Tibial artery (tissue), 4 donors: ENCODE measurements around the gene CD79B.

Experiments used
- DNase-seq, 2 donors: peaks; one replicate each; pipeline ENCODE4 v3.0.0-alpha.2; 2019
- H3K27ac ChIP-seq, 2 donors: fragments of 200-600 bp; sonication (generic) in 1 of 2; 1 replicate in 1 of 2; 2 replicates in 1 of 2; pipeline ENCODE4 v1.5.1; 2018 to 2019; ENCODE audit warnings: mild to moderate bottlenecking in 1 of 2
- H3K27me3 ChIP-seq, 2 donors: fragments of 200-600 bp; sonication (generic) in 1 of 2; one replicate each; pipeline versions ENCODE4 v1.5.1 to v1.6.0; 2016 to 2019
- H3K36me3 ChIP-seq, 3 donors: fragments of 200-600 bp; sonication (generic) in 2 of 3; one replicate each; pipeline ENCODE4 v1.5.1; 2016 to 2019; ENCODE audit warnings: mild to moderate bottlenecking in 2 of 3
- H3K4me1 ChIP-seq, 4 donors: fragments of 200-600 bp; sonication (generic) in 2 of 4; 1 replicate in 3 of 4; 2 replicates in 1 of 4; pipeline ENCODE4 v1.5.1; 2016 to 2019
- H3K4me3 ChIP-seq, 2 donors: fragments of 200-600 bp; sonication (generic) in 1 of 2; 1 replicate in 1 of 2; 2 replicates in 1 of 2; pipeline ENCODE4 v1.5.1; 2018 to 2019; ENCODE audit warnings: mild to moderate bottlenecking in 2 of 2
- H3K9me3 ChIP-seq, 3 donors: fragments of 200-600 bp; sonication (generic) in 1 of 3; one replicate each; pipeline ENCODE4 v1.5.1; 2016 to 2019
- CTCF ChIP-seq, 2 experiments: fragments of 200-600 bp in 1 of 2; fragments of 450-650 bp in 1 of 2; IDR thresholded peaks; one replicate each; pipeline ENCODE4 v1.5.1; 2017 to 2019; ENCODE audit warnings: antibody characterized with exemption in 2 of 2, mild to moderate bottlenecking in 1 of 2, moderate library complexity in 1 of 2
- intact Hi-C: fragments of 100-400 bp; cut with DNase I; formaldehyde crosslinking; loops from one replicate; pipeline ENCODE4 v1.15.0; 2023; ENCODE audit warnings: low total_unique reads

The CD79B gene

GRCh38 chr17:63950940-63951907 is 19.1 kb upstream of the CD79B start:
- Histone ChIP-seq H3K4me1 (peaks cover 0 to 2% (median 0%) of the 10 kb centered on the region in 4 donors), H3K36me3 (no peaks in the 10 kb centered on the region), H3K9me3 (no peaks in the 10 kb centered on the region), H3K4me3 (no peak overlapping the region), H3K27ac (no peak overlapping the region), H3K27me3 (peaks cover 0 to 56% of the 10 kb centered on the region in 2 donors)
- intact Hi-C loops: no loop called here
- DNase-seq: no peak
- no peak for TF ChIP-seq CTCF (IDR thresholded peaks at IDR 0.05)

GRCh38 chr17:63949576-63950250 is 17.6 kb upstream of the CD79B start:
- no peak for DNase-seq
- Histone ChIP-seq H3K27me3 (peaks cover 0 to 58% of the 10 kb centered on the region in 2 donors), H3K4me1 (peaks cover 0 to 2% (median 0%) of the 10 kb centered on the region in 4 donors), H3K9me3 (no peaks in the 10 kb centered on the region), H3K27ac (no peak overlapping the region), H3K36me3 (no peaks in the 10 kb centered on the region), H3K4me3 (no peak overlapping the region)
- no peak for TF ChIP-seq CTCF (IDR thresholded peaks at IDR 0.05)
- intact Hi-C loops: no loop called here

GRCh38 chr17:63948521-63948920 is 16.4 kb upstream of the CD79B start:
- Histone ChIP-seq H3K9me3 (no peaks in the 10 kb centered on the region), H3K4me3 (no peak overlapping the region), H3K4me1 (peaks cover 0 to 2% (median 0%) of the 10 kb centered on the region in 4 donors), H3K36me3 (no peaks in the 10 kb centered on the region), H3K27me3 (peaks cover 0 to 55% of the 10 kb centered on the region in 2 donors), H3K27ac (no peak overlapping the region)
- no peak for DNase-seq
- TF ChIP-seq CTCF (IDR thresholded peaks at IDR 0.05): no peak
- intact Hi-C loops: no loop called here

- intact Hi-C loops: no loop called here
- no peak for TF ChIP-seq CTCF (IDR thresholded peaks at IDR 0.05)
- Histone ChIP-seq H3K4me1 (peaks cover 0 to 2% (median 0%) of the 10 kb centered on the region in 4 donors), H3K27ac (no peak overlapping the region), H3K27me3 (peaks cover 0 to 52% of the 10 kb centered on the region in 2 donors), H3K36me3 (no peaks in the 10 kb centered on the region), H3K9me3 (no peaks in the 10 kb centered on the region), H3K4me3 (no peak overlapping the region)
- no peak for DNase-seq
These were observed 15.7 kb upstream of the CD79B start for GRCh38 chr17:63947711-63948330.

- Histone ChIP-seq H3K9me3 (no peaks in the 10 kb centered on the region), H3K4me1 (peaks cover 0 to 2% (median 0%) of the 10 kb centered on the region in 4 donors), H3K27ac (no peak overlapping the region), H3K36me3 (no peaks in the 10 kb centered on the region), H3K27me3 (peaks cover 0 to 46% of the 10 kb centered on the region in 2 donors), H3K4me3 (no peak overlapping the region)
- peak; percentile 51 to 55 for TF ChIP-seq CTCF (IDR thresholded peaks at IDR 0.05)
- intact Hi-C loops: no loop called here
- no peak for DNase-seq
These were observed 14.6 kb upstream of the CD79B start for GRCh38 chr17:63946440-63947363.
